Measurements from ENCODE around the gene MAGI2.

DNA sequence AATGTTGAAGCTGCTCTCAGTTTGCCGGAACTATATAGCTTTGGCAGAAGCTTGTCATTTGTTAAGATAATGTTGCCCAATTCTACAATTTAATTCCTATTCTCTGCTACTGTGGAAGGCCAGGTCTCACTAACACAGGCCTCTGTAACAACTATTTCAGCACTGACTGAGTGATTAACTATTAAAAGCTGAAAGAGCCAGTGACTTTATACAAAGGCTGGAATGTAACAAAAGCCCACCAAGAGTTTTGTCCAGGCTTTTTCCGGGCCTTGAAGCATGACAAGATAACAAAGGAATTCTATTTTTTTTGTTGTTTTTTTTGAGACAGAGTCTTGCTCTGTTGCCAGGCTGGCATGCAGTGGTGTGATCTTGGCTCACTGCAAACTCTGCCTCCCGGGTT lies 859.3 kb downstream of the MAGI2 start:
- TF ChIP-seq EP300 (IDR thresholded peaks at IDR 0.05) = no peak
- TF ChIP-seq POLR2AphosphoS5 (IDR thresholded peaks at IDR 0.05) = no peak
